Hematopoietic multipotent progenitor cell treated with erythropoietin and hydrocortisone succinate and interleukin-3 and kit ligand, for 4 days (in vitro differentiated cells): ENCODE measurements around the gene TPCN2.

Experiments used
- DNase-seq: peaks from one replicate; pipeline ENCODE4 v3.0.0-alpha.2; 2015

Gene TPCN2

GRCh38 chr11:69010964-69011623 lies 37.6 kb upstream of the TPCN2 start:
- DNase-seq = peak; percentile 82

- DNase-seq = no peak
Measured at GRCh38 chr11:69011624-69012091, 37.1 kb upstream of the TPCN2 start.

- DNase-seq = peak; percentile 27
Measured at GRCh38 chr11:69012092-69013008, 36.4 kb upstream of the TPCN2 start.

DNA sequence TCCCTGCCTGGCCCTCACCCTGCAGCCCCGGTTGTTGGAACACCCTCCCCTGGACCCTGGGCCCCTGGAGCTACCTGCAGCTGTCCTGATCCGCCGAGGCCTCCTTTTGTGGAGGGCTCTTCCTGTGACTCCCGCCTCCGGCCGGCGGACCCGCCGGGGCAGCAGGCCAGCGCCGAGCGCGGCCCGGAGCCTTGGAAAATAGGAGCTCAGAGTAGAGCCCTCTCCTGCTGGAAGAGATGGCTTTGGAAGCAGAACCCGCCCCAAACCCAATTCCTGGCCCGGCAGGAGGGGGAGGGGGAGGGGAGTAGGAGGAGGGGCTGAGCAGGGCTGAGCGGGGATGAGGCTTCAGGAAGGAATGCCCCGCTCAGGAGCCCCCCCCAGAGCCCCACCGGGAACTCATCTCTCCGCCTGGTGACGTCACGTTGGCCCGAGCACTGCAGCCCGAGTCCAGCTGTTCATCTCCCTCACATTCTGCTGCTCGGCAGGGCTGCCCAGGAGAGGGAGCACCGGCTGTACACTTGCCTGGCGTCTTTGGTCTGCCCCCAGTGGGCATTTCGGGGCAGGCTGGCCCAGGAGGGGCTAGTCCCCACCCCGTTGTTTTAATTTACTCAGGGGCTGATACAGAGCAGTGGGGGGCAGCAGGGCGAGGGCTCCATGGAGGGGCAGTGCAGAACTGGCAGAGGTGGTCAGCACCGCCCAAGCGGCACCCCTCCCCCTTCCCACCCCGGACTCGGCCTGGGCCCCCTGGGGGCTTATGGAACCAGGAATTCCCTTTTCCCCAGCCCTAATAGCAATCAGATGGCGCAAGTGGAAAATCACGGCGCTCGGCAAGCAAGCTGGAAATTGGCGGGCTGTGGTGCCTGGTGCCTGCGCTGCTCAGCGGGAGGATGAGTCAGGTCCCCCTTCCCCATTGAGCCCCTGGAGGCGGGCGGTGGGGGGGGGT lies 35.5 kb upstream of the TPCN2 start, which contains the start of gene MRGPRF:
Gene MRGPRF, minus strand, starts transcription at position 238 of the 943 bp plus-strand sequence. CDS start 3,345 bp downstream, outside the sequence.
- DNase-seq = peak; percentile 59

DNA sequence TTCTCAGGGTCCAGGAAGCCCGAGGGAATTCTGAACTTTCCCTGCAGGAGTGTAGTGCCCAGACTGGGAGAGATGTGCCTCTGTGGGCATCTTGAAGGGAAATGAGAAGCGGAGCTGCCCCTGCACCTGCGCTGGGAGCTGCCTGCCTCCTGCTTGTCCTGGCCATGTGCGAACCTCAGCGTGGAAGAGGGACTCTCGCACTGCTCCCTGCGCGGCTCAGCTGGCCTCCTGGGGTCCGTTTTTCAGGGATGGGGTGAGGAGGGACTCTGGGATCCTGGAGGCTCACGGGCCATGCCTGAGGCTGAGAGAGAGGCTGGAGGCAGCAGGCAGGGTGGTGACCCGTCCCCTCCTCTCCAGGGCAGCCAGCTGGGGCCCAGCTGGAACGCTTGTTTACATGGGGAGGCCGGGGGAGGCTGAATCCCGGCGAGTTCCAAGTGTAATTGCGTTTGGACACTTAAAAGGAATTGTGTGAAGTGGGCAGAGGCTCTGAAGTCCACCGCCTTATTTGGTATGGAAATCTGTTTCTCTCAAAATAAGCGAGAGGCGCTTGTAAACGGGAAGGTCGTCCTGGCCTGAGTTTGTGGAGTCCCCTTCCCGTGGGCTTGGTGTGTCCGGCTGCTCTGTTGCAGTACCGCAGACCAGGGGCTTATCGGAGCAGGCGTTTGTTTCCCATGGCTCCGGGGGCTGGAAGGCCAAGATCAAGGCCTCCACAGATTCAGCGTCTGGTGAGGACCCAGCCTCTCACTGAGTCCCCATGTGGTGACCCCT lies 34.5 kb upstream of the TPCN2 start:
- no peak for DNase-seq

DNA sequence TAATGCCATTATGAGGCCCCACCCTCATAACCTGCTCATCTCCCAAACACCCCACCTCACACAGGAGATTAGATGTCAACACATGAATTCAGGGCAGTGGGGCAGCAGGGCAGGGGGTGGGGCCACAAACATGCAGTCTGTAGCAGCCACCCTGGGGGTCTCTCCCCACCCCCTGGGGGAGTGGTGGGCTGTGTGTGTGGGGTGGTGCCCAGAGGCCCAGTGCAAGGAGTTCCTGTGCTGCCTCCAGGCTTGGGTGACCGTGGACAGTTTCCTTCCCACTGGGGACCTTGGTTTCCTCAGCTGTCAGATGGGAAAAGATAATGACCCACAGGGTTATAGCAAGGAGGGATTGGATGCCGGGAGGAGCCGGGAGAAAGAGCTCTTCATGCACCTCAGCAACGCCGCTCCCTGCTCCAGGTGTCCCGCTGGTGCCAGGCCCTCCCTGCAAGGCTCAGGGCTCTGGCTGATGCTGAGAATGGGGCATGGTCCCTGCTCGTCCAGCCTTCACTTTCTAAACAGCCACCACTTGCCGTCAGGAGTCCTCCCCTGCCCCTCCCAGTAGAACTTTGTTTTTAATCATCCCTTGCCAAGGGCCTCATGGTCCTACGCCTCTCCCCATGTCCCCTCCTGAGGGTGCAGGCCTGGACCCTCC lies 33.7 kb upstream of the TPCN2 start:
- DNase-seq = no peak

- no peak for DNase-seq
Measured at GRCh38 chr11:69017951-69018350, 30.8 kb upstream of the TPCN2 start.

- no peak for DNase-seq
Measured at GRCh38 chr11:69018924-69019323, 29.8 kb upstream of the TPCN2 start.

DNA sequence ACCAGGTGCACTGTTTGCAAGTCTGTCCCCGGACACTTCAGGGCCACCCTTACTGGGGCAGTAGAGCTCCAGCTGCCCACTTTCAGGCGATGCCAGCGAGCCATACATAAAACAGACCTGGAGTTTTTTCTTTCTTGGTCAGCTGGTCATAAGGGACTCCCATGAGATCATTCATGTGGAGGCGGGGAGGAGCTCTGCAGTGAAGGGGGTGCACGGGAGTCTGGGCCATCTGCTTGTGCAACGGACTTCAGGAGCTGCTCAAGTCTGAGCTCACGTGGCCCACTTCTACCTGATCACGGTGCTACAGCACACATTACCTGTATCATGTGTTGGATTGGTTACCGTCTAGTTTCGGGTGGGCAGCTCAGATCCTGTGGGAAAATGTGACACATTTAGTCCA lies 26.5 kb upstream of the TPCN2 start:
- DNase-seq = no peak

GRCh38 chr11:69024509-69024908 lies 24.2 kb upstream of the TPCN2 start:
- DNase-seq = no peak

- peak; percentile 56 for DNase-seq
Measured at GRCh38 chr11:69027704-69028372, 20.9 kb upstream of the TPCN2 start.

GRCh38 chr11:69030301-69030700 lies 18.4 kb upstream of the TPCN2 start:
- no peak for DNase-seq

- no peak for DNase-seq
Measured at GRCh38 chr11:69032833-69033232, 15.9 kb upstream of the TPCN2 start.

DNA sequence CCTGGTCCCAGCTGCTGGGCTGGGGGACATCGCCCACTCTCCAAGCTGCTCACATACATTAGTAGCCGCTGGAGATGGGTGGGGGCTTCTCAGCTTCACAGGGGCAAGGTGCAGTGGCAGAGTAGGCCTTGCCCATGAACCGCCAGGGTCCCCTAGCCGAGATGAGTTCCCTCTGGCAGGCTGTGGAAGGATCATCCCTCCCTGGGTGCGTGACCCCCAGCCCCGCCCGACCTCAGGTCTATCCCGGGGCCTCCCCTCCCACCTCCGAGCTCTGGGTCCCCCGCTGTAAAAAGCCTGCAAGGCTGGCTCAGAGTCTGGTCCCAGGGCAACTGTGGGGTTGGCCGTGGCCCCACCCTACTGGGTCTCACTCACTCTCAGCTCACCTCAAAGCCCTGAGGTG lies 15.3 kb upstream of the TPCN2 start:
- no peak for DNase-seq

- no peak for DNase-seq
Measured at GRCh38 chr11:69034123-69034867, 14.4 kb upstream of the TPCN2 start.

- DNase-seq = no peak
Measured at GRCh38 chr11:69035150-69035945, 13.4 kb upstream of the TPCN2 start.

GRCh38 chr11:69035946-69036340 lies 12.8 kb upstream of the TPCN2 start:
- DNase-seq = no peak

GRCh38 chr11:69037074-69037473 lies 11.7 kb upstream of the TPCN2 start:
- no peak for DNase-seq

- no peak for DNase-seq
Measured at GRCh38 chr11:69037544-69037943, 11.2 kb upstream of the TPCN2 start.
